Stimulated activated naive CD8-positive, alpha-beta T cell treated with anti-CD3 and anti-CD28 coated beads, Interleukin-15, amount 100 ng/mL, for 72 hours (primary cell): ENCODE measurements around the gene GRWD1.
A peak's percentile ranks its signal among the peaks of the same experiment; 100 is the strongest.

Experiments
- ATAC-seq: fragments of 150-1000 bp; cut with Tn5 transposase; 2 replicates; pipeline ENCODE4 v1.10.0; 2021; ENCODE audit warnings: mild to moderate bottlenecking, moderate library complexity
- DNase-seq, 2 donors: peaks; one replicate each; pipeline ENCODE4 v3.0.0; 2021 to 2022
- H3K27ac Mint-ChIP-seq, 2 donors: one replicate each; pipeline ENCODE4 v1.8.0; 2022; ENCODE audit warnings: mild to moderate bottlenecking in 2 of 2, mixed read lengths in 2 of 2, moderate library complexity in 2 of 2
- H3K27me3 Mint-ChIP-seq: one replicate; pipeline ENCODE4 v1.8.0; 2022; ENCODE audit warnings: mixed read lengths
- H3K4me1 Mint-ChIP-seq: one replicate; pipeline ENCODE4 v1.8.0; 2022; ENCODE audit warnings: mild to moderate bottlenecking, mixed read lengths
- H3K4me3 Mint-ChIP-seq, 2 donors: one replicate each; pipeline ENCODE4 v1.8.0; 2022; ENCODE audit warnings: mild to moderate bottlenecking in 2 of 2, mixed read lengths in 2 of 2, moderate library complexity in 1 of 2
- H3K9me3 Mint-ChIP-seq, 2 donors: one replicate each; pipeline ENCODE4 v1.8.0; 2022; ENCODE audit warnings: mixed read lengths in 2 of 2

The GRWD1 gene

DNA sequence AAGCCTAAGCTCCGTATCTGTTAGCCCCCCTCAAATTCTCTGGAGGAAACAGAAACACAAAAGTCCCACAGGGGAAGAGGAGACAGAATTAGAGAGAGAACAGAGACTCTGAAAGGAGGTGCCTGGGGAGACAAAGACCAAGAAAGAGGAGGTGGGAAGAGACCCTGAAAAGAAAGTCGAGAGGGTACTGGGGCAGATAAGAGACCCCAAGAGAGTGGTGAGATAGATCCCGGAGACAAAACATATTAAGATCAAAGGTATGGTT is 915 bp upstream of the GRWD1 start:
- H3K27me3 Mint-ChIP-seq: peaks cover 33% of the 10 kb centered on the region
- DNase-seq: no peak
- H3K4me3 Mint-ChIP-seq: peak overlapping the region; percentile 82 to 98
- peak overlapping the region in 1 of 2 donors; percentile 81 for H3K27ac Mint-ChIP-seq
- H3K9me3 Mint-ChIP-seq: no peaks in the 10 kb centered on the region
- peaks cover 55% of the 10 kb centered on the region for H3K4me1 Mint-ChIP-seq
- ATAC-seq: no peak

- ATAC-seq: peak; percentile 33
- Mint-ChIP-seq H3K9me3 (no peaks in the 10 kb centered on the region), H3K4me1 (peaks cover 55% of the 10 kb centered on the region), H3K27ac (peak overlapping the region; percentile 96 to 98), H3K4me3 (peak overlapping the region; percentile 82 to 98), H3K27me3 (peaks cover 33% of the 10 kb centered on the region)
- DNase-seq: no peak
Measured at GRCh38 chr19:48445256-48445605, 552 bp upstream of the GRWD1 start.

GRCh38 chr19:48446579-48446978 is 796 bp downstream of the GRWD1 start:
- H3K9me3 Mint-ChIP-seq: no peaks in the 10 kb centered on the region
- H3K4me1 Mint-ChIP-seq: peaks cover 55% of the 10 kb centered on the region
- ATAC-seq: no peak
- H3K27me3 Mint-ChIP-seq: peaks cover 23% of the 10 kb centered on the region
- no peak for DNase-seq
- peak overlapping the region; percentile 96 to 98 for H3K27ac Mint-ChIP-seq
- peak overlapping the region; percentile 82 to 98 for H3K4me3 Mint-ChIP-seq

- no peak for DNase-seq
- Mint-ChIP-seq H3K27ac (no peak overlapping the region), H3K27me3 (peaks cover 13% of the 10 kb centered on the region), H3K4me3 (no peak overlapping the region), H3K4me1 (peaks cover 50% of the 10 kb centered on the region), H3K9me3 (no peaks in the 10 kb centered on the region)
- no peak for ATAC-seq
Measured at GRCh38 chr19:48448563-48448962, 2.8 kb downstream of the GRWD1 start.

DNA sequence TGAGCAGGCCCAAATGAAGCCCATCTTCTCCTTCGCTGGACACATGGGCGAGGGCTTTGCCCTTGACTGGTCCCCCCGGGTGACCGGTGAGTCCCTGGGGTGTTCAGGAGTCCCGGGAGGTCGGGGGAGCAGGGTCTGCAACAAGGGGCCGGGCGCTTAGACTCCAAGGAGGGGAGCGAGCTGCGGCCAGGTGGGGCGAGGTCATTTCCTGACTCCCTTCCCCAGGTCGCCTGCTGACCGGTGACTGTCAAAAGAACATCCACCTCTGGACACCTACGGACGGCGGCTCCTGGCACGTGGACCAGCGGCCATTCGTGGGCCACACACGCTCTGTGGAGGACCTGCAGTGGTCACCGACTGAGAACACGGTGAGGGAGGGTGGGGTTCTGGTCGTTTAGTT is 4.7 kb downstream of the GRWD1 start:
- H3K4me3 Mint-ChIP-seq: no peak overlapping the region
- DNase-seq (no peak), ATAC-seq (no peak)
- H3K4me1 Mint-ChIP-seq: peaks cover 53% of the 10 kb centered on the region
- H3K27me3 Mint-ChIP-seq: no peaks in the 10 kb centered on the region
- H3K9me3 Mint-ChIP-seq: no peaks in the 10 kb centered on the region
- no peak overlapping the region for H3K27ac Mint-ChIP-seq

DNA sequence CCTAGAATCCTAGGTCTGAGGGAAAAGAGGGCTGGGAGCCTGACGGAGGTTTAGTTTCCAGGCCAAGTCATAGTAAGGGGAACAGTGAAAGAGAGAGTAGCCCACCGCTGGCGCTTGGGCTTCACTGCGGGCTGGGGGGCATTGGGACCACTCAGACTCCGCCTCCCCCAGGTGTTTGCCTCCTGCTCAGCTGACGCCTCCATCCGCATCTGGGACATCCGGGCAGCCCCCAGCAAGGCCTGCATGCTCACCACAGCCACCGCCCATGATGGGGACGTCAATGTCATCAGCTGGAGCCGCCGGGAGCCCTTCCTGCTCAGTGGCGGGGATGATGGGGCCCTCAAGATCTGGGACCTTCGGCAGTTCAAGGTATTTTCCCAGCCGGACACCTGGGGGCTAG is 5.1 kb downstream of the GRWD1 start:
- Mint-ChIP-seq H3K4me1 (peaks cover 54% of the 10 kb centered on the region), H3K27ac (no peak overlapping the region), H3K27me3 (no peaks in the 10 kb centered on the region)

DNA sequence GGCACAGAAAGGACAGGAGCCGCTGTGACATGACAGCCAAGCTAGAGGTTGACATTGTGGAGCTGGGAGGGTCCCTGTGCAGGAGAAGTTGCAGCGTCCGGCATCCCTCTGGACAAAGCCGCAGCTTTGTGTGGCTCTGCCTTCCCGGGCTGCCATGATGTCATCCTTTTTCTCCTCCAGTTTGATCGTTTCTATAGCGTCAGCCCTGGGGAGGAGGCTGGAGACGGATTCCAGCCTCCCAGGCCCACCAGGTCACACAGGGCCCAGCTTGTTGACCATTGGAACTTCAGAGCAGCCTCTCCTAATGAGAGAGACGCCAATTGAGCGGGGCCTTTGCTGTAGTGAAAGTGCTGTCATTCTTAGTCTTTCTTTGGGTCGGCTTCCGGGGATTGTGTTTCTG is 5.8 kb downstream of the GRWD1 start:
- Mint-ChIP-seq H3K27ac (no peak overlapping the region), H3K4me1 (peaks cover 51% of the 10 kb centered on the region), H3K27me3 (no peaks in the 10 kb centered on the region), H3K9me3 (no peaks in the 10 kb centered on the region), H3K4me3 (no peak overlapping the region)
- no peak for ATAC-seq
- DNase-seq: no peak

More for the DNA sequence above, 5.1 kb downstream of the GRWD1 start:
- no peaks in the 10 kb centered on the region for H3K9me3 Mint-ChIP-seq
- no peak overlapping the region for H3K4me3 Mint-ChIP-seq
- DNase-seq: no peak
- no peak for ATAC-seq

DNA sequence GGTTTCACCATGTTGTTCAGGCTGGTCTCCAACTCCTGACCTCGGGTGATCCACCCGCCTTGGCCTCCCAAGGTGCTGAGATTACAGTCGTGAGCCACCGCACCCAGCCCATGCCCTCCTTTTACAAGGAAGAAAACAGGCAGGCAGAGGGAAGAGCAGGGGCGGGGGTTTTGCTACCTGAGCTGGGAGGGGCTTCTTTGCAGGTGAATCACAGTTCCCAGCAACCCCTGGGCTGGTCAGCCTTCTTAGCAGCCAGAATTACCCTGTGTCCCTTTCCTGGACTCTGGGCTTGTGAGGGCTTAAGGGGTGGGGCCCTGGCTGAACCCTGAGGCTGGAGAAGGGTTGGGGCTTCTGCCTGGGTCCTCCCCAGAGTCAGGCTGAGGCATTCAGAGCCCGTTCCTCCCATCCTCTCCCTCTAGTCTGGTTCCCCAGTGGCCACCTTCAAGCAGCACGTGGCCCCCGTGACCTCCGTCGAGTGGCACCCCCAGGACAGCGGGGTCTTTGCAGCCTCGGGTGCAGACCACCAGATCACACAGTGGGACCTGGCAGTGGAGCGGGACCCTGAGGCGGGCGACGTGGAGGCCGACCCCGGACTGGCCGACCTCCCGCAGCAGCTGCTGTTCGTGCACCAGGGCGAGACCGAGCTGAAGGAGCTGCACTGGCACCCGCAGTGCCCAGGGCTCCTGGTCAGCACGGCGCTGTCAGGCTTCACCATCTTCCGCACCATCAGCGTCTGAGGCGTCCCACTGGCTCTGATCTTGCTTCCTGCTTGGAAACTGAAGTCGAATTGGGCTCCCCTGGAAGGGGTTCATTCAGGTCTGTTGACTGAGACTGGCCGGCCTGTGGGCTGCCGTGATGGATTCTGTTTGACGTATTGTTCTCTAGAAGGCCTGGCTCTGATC is 6.8 kb downstream of the GRWD1 start:
- Mint-ChIP-seq H3K4me3 (no peak overlapping the region), H3K27ac (no peak overlapping the region), H3K4me1 (peaks cover 43% of the 10 kb centered on the region), H3K27me3 (no peaks in the 10 kb centered on the region), H3K9me3 (no peaks in the 10 kb centered on the region)
- no peak for DNase-seq
- ATAC-seq: no peak

DNA sequence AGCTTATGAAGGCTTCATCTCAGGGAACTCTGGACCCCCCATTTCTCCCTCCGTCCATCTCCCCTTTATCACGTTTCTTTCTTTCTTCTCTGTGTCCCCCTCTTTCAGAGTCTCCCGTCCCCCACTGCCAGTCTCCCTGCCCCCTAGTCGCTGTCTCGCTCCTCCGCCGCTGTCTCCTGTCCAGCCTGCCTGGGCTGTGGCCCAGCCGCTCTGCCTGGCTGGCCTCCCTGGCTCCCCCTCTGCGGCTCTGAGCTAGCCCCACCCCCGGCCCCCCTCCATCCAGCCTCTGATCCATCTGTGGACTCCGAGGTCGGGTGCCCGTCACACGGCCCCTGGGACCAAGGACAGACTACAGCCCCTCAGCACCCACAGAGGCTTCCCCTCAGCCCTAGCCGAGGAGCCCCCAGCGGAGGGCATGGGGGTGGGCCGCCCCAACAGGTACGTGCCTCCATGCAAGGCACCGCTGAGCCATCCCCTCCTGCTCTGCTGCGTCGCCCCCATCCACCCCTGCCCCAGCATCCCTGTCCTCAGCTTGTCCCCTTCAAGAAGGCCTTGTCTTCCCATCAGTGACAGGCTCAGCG is 8.5 kb downstream of the GRWD1 start:
- ATAC-seq: peak; percentile 33
- Mint-ChIP-seq H3K4me1 (peaks cover 28% of the 10 kb centered on the region), H3K9me3 (no peaks in the 10 kb centered on the region), H3K4me3 (no peak overlapping the region), H3K27me3 (no peaks in the 10 kb centered on the region), H3K27ac (peak overlapping the region; percentile 28 to 52)
- DNase-seq: no peak

DNA sequence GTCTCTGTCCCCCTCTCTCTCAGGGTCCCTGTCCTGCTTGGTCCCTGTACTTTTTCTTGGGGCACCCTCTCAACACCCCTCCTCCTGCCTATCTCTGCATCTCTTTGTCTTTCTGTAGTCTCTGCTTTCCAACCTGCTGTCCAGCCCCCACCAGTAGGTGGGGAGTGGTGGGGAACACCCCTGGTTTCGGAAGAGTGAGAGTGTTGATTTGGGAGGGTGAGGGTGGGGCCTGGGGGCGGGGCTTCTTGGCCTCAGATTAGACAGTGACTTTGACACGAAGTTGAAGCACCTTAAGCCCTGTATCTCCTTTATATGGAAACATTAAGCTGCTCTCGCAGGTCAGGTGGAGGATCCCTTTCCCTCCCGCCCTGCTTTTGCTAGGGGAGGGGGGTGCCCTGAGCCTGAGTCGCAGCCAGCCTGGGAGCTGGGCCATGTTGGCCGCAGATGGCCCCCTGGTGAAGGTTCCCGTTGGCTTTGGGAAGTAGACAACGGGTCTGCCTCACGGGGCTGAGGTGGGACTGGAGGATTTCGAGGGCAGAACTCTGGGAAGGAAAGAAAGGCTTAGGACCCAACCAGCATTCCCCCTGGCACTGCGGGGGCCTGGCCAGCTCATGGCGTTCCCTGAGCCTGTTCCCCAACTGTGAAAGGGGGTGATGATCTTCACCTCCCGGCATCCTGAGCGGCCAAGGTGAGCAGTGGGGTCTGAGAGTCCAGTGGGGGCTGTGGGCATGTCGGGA is 9.6 kb downstream of the GRWD1 start, which contains the start of gene KCNJ14:
Gene KCNJ14 (plus strand): TSS at position 404 of the 737 bp plus-strand sequence. CDS start 6,151 bp downstream, outside the sequence.
- no peak for ATAC-seq
- no peaks in the 10 kb centered on the region for H3K9me3 Mint-ChIP-seq
- no peak for DNase-seq
- H3K27ac Mint-ChIP-seq: peak within 1 kb of the TSS in 1 of 2 donors; percentile 2
- peaks cover 28% of the 10 kb centered on the region for H3K4me1 Mint-ChIP-seq
- no peaks in the 10 kb centered on the region for H3K27me3 Mint-ChIP-seq
- no peak within 1 kb of the TSS for H3K4me3 Mint-ChIP-seq

DNA sequence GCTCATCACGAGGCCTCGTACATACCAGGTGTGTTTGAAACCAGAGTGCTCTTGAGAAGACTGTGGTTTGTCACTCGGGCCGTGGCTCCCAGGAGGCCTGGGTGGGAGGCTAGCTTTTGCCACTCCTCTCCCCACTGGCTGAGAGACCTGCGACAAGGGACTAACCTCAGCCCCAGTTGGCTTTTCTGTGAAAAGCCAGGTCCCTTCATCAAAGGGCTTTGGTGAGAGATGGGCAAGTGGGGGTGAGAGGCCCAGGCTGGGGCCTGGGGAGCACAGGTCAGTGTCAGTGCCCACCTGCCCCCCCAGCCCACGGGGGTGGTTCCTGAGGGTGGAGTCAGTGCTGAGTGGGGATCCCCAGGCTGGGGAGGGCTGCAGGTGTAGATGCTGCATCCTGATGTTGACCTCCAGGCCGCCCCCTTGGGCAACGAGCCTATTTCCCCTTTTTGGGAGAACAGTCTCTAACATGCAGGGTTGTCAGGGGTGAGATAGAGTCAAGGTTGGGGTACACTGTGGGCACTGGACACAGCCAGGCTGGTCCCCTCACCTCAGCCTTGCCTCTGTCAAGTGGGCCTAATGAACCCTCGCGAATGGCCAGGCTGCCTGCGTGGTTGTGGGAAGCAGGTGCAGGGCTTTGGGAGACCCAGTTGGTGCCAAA is 10.3 kb downstream of the GRWD1 start:
- H3K4me3 Mint-ChIP-seq: no peak overlapping the region
- ATAC-seq (no peak), DNase-seq (no peak)
- no peaks in the 10 kb centered on the region for H3K9me3 Mint-ChIP-seq
- no peaks in the 10 kb centered on the region for H3K27me3 Mint-ChIP-seq
- H3K27ac Mint-ChIP-seq: no peak overlapping the region
- H3K4me1 Mint-ChIP-seq: peaks cover 28% of the 10 kb centered on the region

DNA sequence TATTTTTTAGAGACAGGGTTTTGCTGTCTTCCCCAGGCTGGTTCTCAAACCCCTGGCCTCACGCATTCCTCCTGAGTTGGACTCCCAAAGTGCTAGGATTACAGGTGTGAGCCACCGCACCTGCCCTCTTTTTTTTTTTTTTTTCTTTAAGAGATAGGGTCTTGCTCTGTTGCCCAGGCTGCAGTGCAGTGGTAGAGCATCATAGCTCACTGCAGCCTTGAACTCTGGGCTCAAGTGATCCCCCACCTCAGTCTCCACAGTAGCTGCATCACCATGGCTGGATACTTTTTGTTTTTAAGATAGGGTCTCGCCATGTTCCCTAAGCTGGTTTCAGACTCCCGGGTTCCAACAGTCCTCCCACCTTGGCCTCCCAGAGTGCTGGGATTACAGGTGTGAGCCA is 11.1 kb downstream of the GRWD1 start:
- no peak for ATAC-seq

GRCh38 chr19:48458016-48458415 is 12.2 kb downstream of the GRWD1 start:
- no peak for ATAC-seq
- no peaks in the 10 kb centered on the region for H3K9me3 Mint-ChIP-seq

More for the DNA sequence above, 11.1 kb downstream of the GRWD1 start:
- Mint-ChIP-seq H3K27me3 (no peaks in the 10 kb centered on the region), H3K27ac (peak overlapping the region; percentile 48 to 86), H3K4me3 (no peak overlapping the region), H3K9me3 (no peaks in the 10 kb centered on the region), H3K4me1 (peaks cover 28% of the 10 kb centered on the region)
- DNase-seq: no peak

DNA sequence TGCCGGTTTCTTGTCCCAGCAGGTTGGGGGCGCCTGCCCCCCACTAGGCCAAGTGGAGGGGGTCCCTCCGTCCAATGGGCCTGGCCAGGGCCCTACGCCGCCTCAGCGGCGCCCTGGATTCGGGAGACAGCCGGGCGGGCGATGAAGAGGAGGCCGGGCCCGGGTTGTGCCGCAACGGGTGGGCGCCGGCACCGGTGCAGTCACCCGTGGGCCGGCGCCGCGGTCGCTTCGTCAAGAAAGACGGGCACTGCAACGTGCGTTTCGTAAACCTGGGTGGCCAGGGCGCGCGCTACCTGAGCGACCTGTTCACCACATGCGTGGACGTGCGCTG is 15.8 kb downstream of the GRWD1 start:
- no peak overlapping the region for H3K4me3 Mint-ChIP-seq
- peaks cover 4% of the 10 kb centered on the region for H3K4me1 Mint-ChIP-seq
- no peak overlapping the region for H3K27ac Mint-ChIP-seq
- H3K9me3 Mint-ChIP-seq: no peaks in the 10 kb centered on the region
- no peaks in the 10 kb centered on the region for H3K27me3 Mint-ChIP-seq
- no peak for ATAC-seq
- DNase-seq: no peak

More at GRCh38 chr19:48458016-48458415, 12.2 kb downstream of the GRWD1 start:
- H3K27ac Mint-ChIP-seq: no peak overlapping the region
- DNase-seq: no peak
- H3K4me1 Mint-ChIP-seq: peaks cover 31% of the 10 kb centered on the region
- no peak overlapping the region for H3K4me3 Mint-ChIP-seq
- H3K27me3 Mint-ChIP-seq: no peaks in the 10 kb centered on the region

GRCh38 chr19:48461982-48462655 is 16.3 kb downstream of the GRWD1 start:
- no peak overlapping the region for H3K4me3 Mint-ChIP-seq
- peaks cover 4% of the 10 kb centered on the region for H3K4me1 Mint-ChIP-seq
- peak; percentile 52 for ATAC-seq

More at GRCh38 chr19:48461982-48462655, 16.3 kb downstream of the GRWD1 start:
- no peak overlapping the region for H3K27ac Mint-ChIP-seq
- DNase-seq: no peak
- no peaks in the 10 kb centered on the region for H3K9me3 Mint-ChIP-seq
- no peaks in the 10 kb centered on the region for H3K27me3 Mint-ChIP-seq
